Sigmoid colon (tissue), 4 donors: ENCODE results near the gene KLHDC7B.

ENCODE experiments used
- EP300 ChIP-seq, 4 donors: sonication (generic); formaldehyde crosslinking; IDR thresholded peaks; one replicate each; pipeline ENCODE4 v1.6.1; 2017; ENCODE audit warnings: antibody characterized with exemption in 4 of 4
- POLR2A ChIP-seq, 2 donors: fragments of 450-650 bp; IDR thresholded peaks; one replicate each; pipeline ENCODE4 v1.6.1; 2016; ENCODE audit warnings: antibody characterized with exemption in 2 of 2, mild to moderate bottlenecking in 2 of 2, moderate library complexity in 2 of 2
- POLR2AphosphoS5 ChIP-seq, 4 donors: sonication (generic); formaldehyde crosslinking; IDR thresholded peaks; one replicate each; pipeline ENCODE4 v1.6.1; 2017; ENCODE audit warnings: antibody characterized with exemption in 4 of 4
- TF ChIP-seq, protein P1 (sequence below), 4 experiments: fragments of 450-650 bp in 3 of 4; fragments of 200-600 bp in 1 of 4; IDR thresholded peaks; one replicate each; pipeline ENCODE4 v1.5.1; 2016 to 2019; ENCODE audit warnings: antibody characterized with exemption in 4 of 4, mild to moderate bottlenecking in 3 of 4, moderate library complexity in 2 of 4

DNA sequence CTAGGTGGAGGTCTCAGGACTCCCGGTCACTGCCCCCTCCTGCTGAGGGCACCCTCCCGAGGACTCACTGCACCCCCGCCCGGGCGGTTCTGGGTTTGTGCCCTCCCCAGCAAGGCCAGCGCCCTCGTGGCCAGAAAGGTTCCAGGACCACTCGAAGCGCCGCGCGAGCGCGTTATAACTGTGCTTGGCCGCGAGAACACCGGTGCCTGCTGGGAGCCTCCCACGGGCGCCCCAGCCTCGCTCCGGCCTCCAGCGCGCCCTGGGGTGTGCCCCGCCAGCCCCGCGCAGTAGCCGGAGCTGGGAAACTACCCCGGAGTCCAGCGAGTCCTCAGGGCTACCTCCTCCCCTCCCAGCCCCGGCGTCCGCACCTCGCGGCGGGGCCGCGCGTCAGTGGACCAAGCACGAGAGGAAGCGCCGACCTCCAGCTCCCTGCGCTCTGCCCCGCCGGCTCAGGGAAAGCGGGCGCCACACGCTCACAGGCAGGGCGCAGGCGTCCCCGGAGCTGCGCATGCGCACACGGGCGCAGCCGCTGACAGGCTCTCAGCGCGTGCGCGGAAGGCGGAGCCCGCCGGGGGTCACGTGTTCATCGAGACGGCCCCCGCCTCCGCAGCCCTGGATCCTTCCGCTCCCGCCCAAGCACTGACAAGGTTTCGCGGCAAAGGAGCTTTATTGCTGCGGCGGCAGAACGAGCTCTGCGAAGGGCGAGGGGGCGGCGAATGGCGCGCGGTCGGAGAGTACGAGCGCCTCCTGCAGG, 20.4 kb upstream of the KLHDC7B start, which contains the start of gene SCO2:
- peak; percentile 26 to 71 for TF ChIP-seq POLR2A (IDR thresholded peaks at IDR 0.05)
- TF ChIP-seq, protein P1, sequence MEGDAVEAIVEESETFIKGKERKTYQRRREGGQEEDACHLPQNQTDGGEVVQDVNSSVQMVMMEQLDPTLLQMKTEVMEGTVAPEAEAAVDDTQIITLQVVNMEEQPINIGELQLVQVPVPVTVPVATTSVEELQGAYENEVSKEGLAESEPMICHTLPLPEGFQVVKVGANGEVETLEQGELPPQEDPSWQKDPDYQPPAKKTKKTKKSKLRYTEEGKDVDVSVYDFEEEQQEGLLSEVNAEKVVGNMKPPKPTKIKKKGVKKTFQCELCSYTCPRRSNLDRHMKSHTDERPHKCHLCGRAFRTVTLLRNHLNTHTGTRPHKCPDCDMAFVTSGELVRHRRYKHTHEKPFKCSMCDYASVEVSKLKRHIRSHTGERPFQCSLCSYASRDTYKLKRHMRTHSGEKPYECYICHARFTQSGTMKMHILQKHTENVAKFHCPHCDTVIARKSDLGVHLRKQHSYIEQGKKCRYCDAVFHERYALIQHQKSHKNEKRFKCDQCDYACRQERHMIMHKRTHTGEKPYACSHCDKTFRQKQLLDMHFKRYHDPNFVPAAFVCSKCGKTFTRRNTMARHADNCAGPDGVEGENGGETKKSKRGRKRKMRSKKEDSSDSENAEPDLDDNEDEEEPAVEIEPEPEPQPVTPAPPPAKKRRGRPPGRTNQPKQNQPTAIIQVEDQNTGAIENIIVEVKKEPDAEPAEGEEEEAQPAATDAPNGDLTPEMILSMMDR (IDR thresholded peaks at IDR 0.05), result peak in 2 of 4 experiments; percentile 26 to 35
- peak; percentile 78 to 92 (median 88) for TF ChIP-seq POLR2AphosphoS5 (IDR thresholded peaks at IDR 0.05)
- TF ChIP-seq EP300 (IDR thresholded peaks at IDR 0.05), result no peak
